K562 (cell line): ENCODE results near the gene SDS. TPM values are rescaled to one million over a fixed set of nuclear protein-coding genes. Genes with fewer than 3 reads are reported as not detected.
A peak's percentile ranks its signal among the peaks of the same experiment; 100 is the strongest.

Source experiments
- ATAC-seq: fragments of 200-7000 bp; cut with Tn5 transposase; 3 replicates; pipeline ENCODE4 v1.9.1; 2020; ENCODE audit warnings: moderate library complexity
- BruUV-seq: library from RNA; stranded (reverse); fragments of 400-500 nt; replicated peaks from 2 replicates; lab custom pipeline; 2021; lab: Mats Ljungman, UMichigan
- CTCF ChIA-PET: fragments of 300-600 bp; formaldehyde crosslinking; extraction: SDS; loops from one replicate; lab custom pipeline; 2021; ENCODE audit warnings: low intra/inter-chr PET ratio; lab: Yijun Ruan, JAX
- POLR2A ChIA-PET: fragments of 300-600, 350-650 bp; sonication (Branson Sonifier 250); formaldehyde crosslinking; extraction: SDS; loops from one replicate; lab custom pipeline; 2021; ENCODE audit warnings: antibody characterized with exemption, inconsistent platforms; lab: Yijun Ruan, JAX
- DNase-seq, 4 experiments: peaks; one replicate each; pipeline versions ENCODE4 v3.0.0 to v3.0.0-alpha.2; 2011 to 2018; ENCODE audit warnings: low spot score in 3 of 4, mixed read lengths in 3 of 4; ENCODE audit errors: extremely low read depth in 1 of 4
- FAIRE-seq: peaks from 2 replicates; lab custom pipeline; 2011; peaks lifted over from hg19 to GRCh38; lab: Jason Lieb, UNC
- H2AFZ ChIP-seq: 2 replicates; pipeline ENCODE4 v1.6.0; 2011; ENCODE audit warnings: low read depth, low read length, control low read depth, inconsistent platforms
- H3K27ac ChIP-seq: fragments of 200-600 bp; 3 replicates; pipeline ENCODE4 v1.8.0; 2011; ENCODE audit warnings: low read depth, mild to moderate bottlenecking, control low read depth, inconsistent platforms, low read length, moderate library complexity, mixed read lengths; ENCODE audit errors: extremely low read depth
- H3K27me3 ChIP-seq, 2 experiments: fragments of 300-600 bp in 1 of 2; 2 replicates in 1 of 2; 3 replicates in 1 of 2; pipeline versions ENCODE4 v1.6.0 to v1.8.0; 2011; ENCODE audit warnings: inconsistent platforms in 2 of 2, low read length in 2 of 2, mild to moderate bottlenecking in 1 of 2, mixed read lengths in 1 of 2, moderate library complexity in 1 of 2; ENCODE audit not compliant: control insufficient read depth in 2 of 2, insufficient read depth in 2 of 2
- H3K36me3 ChIP-seq: fragments of 300-600 bp; 3 replicates; pipeline ENCODE4 v1.8.0; 2011; ENCODE audit warnings: mild to moderate bottlenecking, low read length, inconsistent platforms; ENCODE audit not compliant: control insufficient read depth, insufficient read depth
- H3K4me1 ChIP-seq, 2 experiments: fragments of 200-600 bp in 1 of 2; replicated peaks in 1 of 2; 2 replicates in 1 of 2; 3 replicates in 1 of 2; pipeline versions ENCODE4 v1.5.1 to v1.8.0; 2011; ENCODE audit warnings: inconsistent platforms in 2 of 2, low read length in 2 of 2, mild to moderate bottlenecking in 1 of 2, mixed read lengths in 1 of 2, moderate library complexity in 1 of 2; ENCODE audit not compliant: control insufficient read depth in 2 of 2, insufficient read depth in 2 of 2
- H3K4me2 ChIP-seq: 2 replicates; pipeline ENCODE4 v1.6.1; 2011; ENCODE audit warnings: low read length, control low read depth, inconsistent platforms, mixed read lengths; ENCODE audit not compliant: insufficient read depth
- H3K4me3 ChIP-seq: fragments of 200-600 bp; sonication (generic), shearing (Covaris generic); 2 replicates; pipeline ENCODE4 v1.5.1; 2016; ENCODE audit warnings: control low read depth, inconsistent platforms
- H3K79me2 ChIP-seq: fragments of 200-600 bp; 3 replicates; pipeline ENCODE4 v1.8.0; 2011; ENCODE audit warnings: low read length, inconsistent platforms; ENCODE audit not compliant: control insufficient read depth, insufficient read depth
- H3K9ac ChIP-seq, 2 experiments: 2 replicates each; pipeline versions ENCODE4 v1.6.0 to v1.6.1; 2011; ENCODE audit warnings: low read depth in 2 of 2, low read length in 2 of 2, control low read depth in 1 of 2, inconsistent platforms in 1 of 2, mild to moderate bottlenecking in 1 of 2, mixed read lengths in 1 of 2; ENCODE audit not compliant: insufficient read depth in 1 of 2
- H3K9me1 ChIP-seq: one replicate; pipeline ENCODE4 v1.6.0; 2011; ENCODE audit warnings: inconsistent platforms, mild to moderate bottlenecking, low read length, moderate library complexity; ENCODE audit not compliant: control insufficient read depth, insufficient read depth
- H3K9me3 ChIP-seq: replicated peaks from 2 replicates; pipeline ENCODE4 v1.5.1; 2011; ENCODE audit warnings: low read depth, low read length, inconsistent platforms; ENCODE audit not compliant: control insufficient read depth, insufficient read depth
- H4K20me1 ChIP-seq: replicated peaks from 2 replicates; pipeline ENCODE4 v1.6.1; 2011; ENCODE audit warnings: low read length, inconsistent platforms, mixed read lengths; ENCODE audit not compliant: control insufficient read depth, insufficient read depth
- ADNP ChIP-seq: fragments of 200-800 bp; sonication (Bioruptor generic); IDR thresholded peaks from 2 replicates; pipeline ENCODE4 v1.6.1; 2016; ENCODE audit warnings: missing genetic modification characterization, missing compliant biosample characterization
- BCOR ChIP-seq: fragments of 450-650 bp; IDR thresholded peaks from 2 replicates; pipeline ENCODE4 v1.6.1; 2016
- ELF4 ChIP-seq: fragments of 450-650 bp; formaldehyde crosslinking; IDR thresholded peaks from 2 replicates; pipeline ENCODE4 v1.4.0; 2022; ENCODE audit warnings: missing genetic modification characterization
- GABPA ChIP-seq: fragments of 200-800 bp; sonication (Bioruptor generic); conservative IDR thresholded peaks from 2 replicates; pipeline ENCODE4 v1.6.1; 2016; ENCODE audit warnings: low read depth, missing genetic modification characterization, missing compliant biosample characterization
- LARP7 ChIP-seq: fragments of 450-650 bp; IDR thresholded peaks from 2 replicates; pipeline ENCODE4 v1.6.1; 2016
- PCBP2 ChIP-seq: fragments of 200-400 bp; formaldehyde crosslinking; IDR thresholded peaks from 2 replicates; pipeline ENCODE4 v1.6.1; 2018; ENCODE audit warnings: low read length, low read depth, mild to moderate bottlenecking, moderate library complexity; ENCODE audit not compliant: poor library complexity, severe bottlenecking
- RBBP5 ChIP-seq: fragments of 200-600 bp; sonication (generic); IDR thresholded peaks from 2 replicates; pipeline ENCODE4 v1.6.1; 2012; ENCODE audit warnings: borderline replicate concordance, mild to moderate bottlenecking, low read length, control low read depth, inconsistent platforms; ENCODE audit not compliant: insufficient read depth, poor library complexity, severe bottlenecking
- RBM25 ChIP-seq: fragments of 200-400 bp; formaldehyde crosslinking; IDR thresholded peaks from 2 replicates; pipeline ENCODE4 v1.6.1; 2018; ENCODE audit warnings: low read length, low read depth, moderate library complexity; ENCODE audit not compliant: severe bottlenecking
- SREBF1 ChIP-seq: fragments of 150-350 bp; IDR thresholded peaks from 2 replicates; pipeline ENCODE4 v1.6.1; 2014; ENCODE audit warnings: antibody characterized with exemption, low read depth, low read length, borderline replicate concordance
- TAF9B ChIP-seq: fragments of 450-650 bp; IDR thresholded peaks from 2 replicates; pipeline ENCODE4 v1.6.1; 2018; ENCODE audit warnings: mild to moderate bottlenecking; ENCODE audit not compliant: partially characterized antibody
- TAL1 ChIP-seq: fragments of 450-650 bp; IDR thresholded peaks from 2 replicates; pipeline ENCODE4 v1.6.1; 2016; ENCODE audit warnings: mild to moderate bottlenecking
- TCF7 ChIP-seq: sonication (generic); IDR thresholded peaks from 2 replicates; pipeline ENCODE4 v1.6.1; 2016; ENCODE audit warnings: antibody characterized with exemption, borderline replicate concordance
- THRB ChIP-seq: fragments of 450-650 bp; formaldehyde crosslinking; conservative IDR thresholded peaks from 2 replicates; pipeline ENCODE4 v1.4.0; 2022; ENCODE audit warnings: mild to moderate bottlenecking, missing genetic modification characterization
- TSC22D4 ChIP-seq: fragments of 450-650 bp; IDR thresholded peaks from 2 replicates; pipeline ENCODE4 v1.6.1; 2016; ENCODE audit warnings: missing genetic modification characterization, missing biosample characterization, control low read depth
- ZNF639 ChIP-seq, 2 experiments: fragments of 200-800 bp in 1 of 2; sonication (Bioruptor generic) in 1 of 2; sonication (generic) in 1 of 2; formaldehyde crosslinking in 1 of 2; IDR thresholded peaks in 1 of 2; conservative IDR thresholded peaks in 1 of 2; 2 replicates each; pipeline versions ENCODE4 v1.5.0 to v1.6.1; 2016 to 2020; ENCODE audit warnings: missing compliant biosample characterization in 1 of 2, missing genetic modification characterization in 1 of 2, missing genetic modification reagents in 1 of 2
- whole genome bisulfite sequencing: fragments of 100-300 bp; shearing (Covaris generic); methylation state at CpG from one replicate; pipeline ENCODE4 v1.1.6; 2016; ENCODE audit warnings: low coverage, mixed read lengths; ENCODE audit not compliant: insufficient coverage; ENCODE audit errors: missing lambda C conversion rate; 5-methylcytosine and 5-hydroxymethylcytosine counted together
- in situ Hi-C: fragments of 300-500 bp; cut with MboI; formaldehyde crosslinking; loops from 4 replicates; pipeline ENCODE4 v1.15.0; 2018; ENCODE audit warnings: inconsistent platforms, mixed read lengths
- intact Hi-C: fragments of 100-400 bp; cut with micrococcal nuclease; formaldehyde crosslinking; loops from 2 replicates; pipeline ENCODE4 v1.14.2; 2022
- polyA plus RNA-seq, 8 experiments: library from polyadenylated mRNA; depleted of rRNA in 4 of 8; stranded (reverse) in 5 of 8; unstranded in 3 of 8; fragments of >200 nt; fragmentation: Nextera tagmentation in 2 of 8; fragmentation: Illumina TruSeq in 1 of 8; extraction: Ambion mirVana in 2 of 8; extraction: Trizol in 1 of 8; gene quantifications; 2 replicates each; pipeline versions ENCODE4 v1.2.1 to v1.2.3, GENCODE V29; 2011 to 2014; ENCODE audit warnings: inconsistent platforms in 1 of 8, missing spikeins in 1 of 8
- total RNA-seq, 7 experiments: library from RNA; depleted of rRNA in 6 of 7; stranded (reverse); fragments of >200 nt in 6 of 7; fragmentation: Illumina TruSeq in 2 of 7; extraction: Trizol in 2 of 7; gene quantifications; 2 replicates each; pipeline versions ENCODE4 v1.2.1 to v1.2.3, GENCODE V29; 2011 to 2021; ENCODE audit warnings: low replicate concordance in 1 of 7
- TF ChIP-seq, protein P1 (sequence below), 2 experiments: IDR thresholded peaks; 2 replicates each; pipeline ENCODE4 v1.6.1; 2012; ENCODE audit warnings: improper control_type of control experiment in 2 of 2, low read depth in 2 of 2, low read length in 2 of 2, borderline replicate concordance in 1 of 2
- TF ChIP-seq, protein P2 (sequence below), 2 experiments: fragments of 450-650 bp; IDR thresholded peaks; 2 replicates each; pipeline ENCODE4 v1.6.1; 2016

Gene SDS
- total and polyA plus RNA-seq, 9 of the 15 experiments (the other 6 are each of a cell fraction or from before 2014, with no cell fraction given) = 0.07 to 1.1 (median 0.12) TPM; not detected in 1

- in situ Hi-C loops = no loop called here
These were observed 45.6 kb upstream of the SDS start for GRCh38 chr12:113449299-113449698.

More at GRCh38 chr12:113449299-113449698, 45.6 kb upstream of the SDS start:
- no peaks in the 10 kb centered on the region for H3K36me3 ChIP-seq
- ATAC-seq = no peak
- no peaks in the 10 kb centered on the region; the same call in 1 of the 2 replicates for H3K9me3 ChIP-seq
- no peak overlapping the region for H3K4me3 ChIP-seq
- H3K4me1 ChIP-seq = no peaks in the 10 kb centered on the region
- no peak for TF ChIP-seq LARP7
- no peak for TF ChIP-seq TAL1
- TF ChIP-seq ADNP = peak; percentile 69
- TF ChIP-seq PCBP2 = no peak
- no peak for TF ChIP-seq ZNF639 (CRISPR knock-in tag; conservative IDR thresholded peaks at IDR 0.05 in 1 of 2, IDR thresholded peaks at IDR 0.05 in 1 of 2)
- no peak for TF ChIP-seq SREBF1
- TF ChIP-seq GABPA (tag) = no peak
- TF ChIP-seq, protein P1, sequence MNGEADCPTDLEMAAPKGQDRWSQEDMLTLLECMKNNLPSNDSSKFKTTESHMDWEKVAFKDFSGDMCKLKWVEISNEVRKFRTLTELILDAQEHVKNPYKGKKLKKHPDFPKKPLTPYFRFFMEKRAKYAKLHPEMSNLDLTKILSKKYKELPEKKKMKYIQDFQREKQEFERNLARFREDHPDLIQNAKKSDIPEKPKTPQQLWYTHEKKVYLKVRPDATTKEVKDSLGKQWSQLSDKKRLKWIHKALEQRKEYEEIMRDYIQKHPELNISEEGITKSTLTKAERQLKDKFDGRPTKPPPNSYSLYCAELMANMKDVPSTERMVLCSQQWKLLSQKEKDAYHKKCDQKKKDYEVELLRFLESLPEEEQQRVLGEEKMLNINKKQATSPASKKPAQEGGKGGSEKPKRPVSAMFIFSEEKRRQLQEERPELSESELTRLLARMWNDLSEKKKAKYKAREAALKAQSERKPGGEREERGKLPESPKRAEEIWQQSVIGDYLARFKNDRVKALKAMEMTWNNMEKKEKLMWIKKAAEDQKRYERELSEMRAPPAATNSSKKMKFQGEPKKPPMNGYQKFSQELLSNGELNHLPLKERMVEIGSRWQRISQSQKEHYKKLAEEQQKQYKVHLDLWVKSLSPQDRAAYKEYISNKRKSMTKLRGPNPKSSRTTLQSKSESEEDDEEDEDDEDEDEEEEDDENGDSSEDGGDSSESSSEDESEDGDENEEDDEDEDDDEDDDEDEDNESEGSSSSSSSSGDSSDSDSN (IDR thresholded peaks at IDR 0.05; ENCODE audit: borderline replicate concordance in 1 of 2, low read depth in 2 of 2, low read length in 2 of 2) = no peak
- peak; percentile 85 for TF ChIP-seq RBM25
- no peak for TF ChIP-seq ELF4 (CRISPR knock-in tag)
- TF ChIP-seq, protein P2, sequence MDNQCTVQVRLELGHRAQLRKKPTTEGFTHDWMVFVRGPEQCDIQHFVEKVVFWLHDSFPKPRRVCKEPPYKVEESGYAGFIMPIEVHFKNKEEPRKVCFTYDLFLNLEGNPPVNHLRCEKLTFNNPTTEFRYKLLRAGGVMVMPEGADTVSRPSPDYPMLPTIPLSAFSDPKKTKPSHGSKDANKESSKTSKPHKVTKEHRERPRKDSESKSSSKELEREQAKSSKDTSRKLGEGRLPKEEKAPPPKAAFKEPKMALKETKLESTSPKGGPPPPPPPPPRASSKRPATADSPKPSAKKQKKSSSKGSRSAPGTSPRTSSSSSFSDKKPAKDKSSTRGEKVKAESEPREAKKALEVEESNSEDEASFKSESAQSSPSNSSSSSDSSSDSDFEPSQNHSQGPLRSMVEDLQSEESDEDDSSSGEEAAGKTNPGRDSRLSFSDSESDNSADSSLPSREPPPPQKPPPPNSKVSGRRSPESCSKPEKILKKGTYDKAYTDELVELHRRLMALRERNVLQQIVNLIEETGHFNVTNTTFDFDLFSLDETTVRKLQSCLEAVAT (IDR thresholded peaks at IDR 0.05) = no peak
- TF ChIP-seq BCOR = peak; percentile 57; the same call in 1 of the 2 replicates
- TF ChIP-seq TSC22D4 (tag) = no peak
- no peak for TF ChIP-seq TAF9B
- no peak for TF ChIP-seq TCF7
- no peak for TF ChIP-seq RBBP5
- no peak for TF ChIP-seq THRB
- no peaks in the 10 kb centered on the region for H4K20me1 ChIP-seq
- H3K4me2 ChIP-seq = no peak overlapping the region
- intact Hi-C loops = no loop called here
- no peak for FAIRE-seq
- ChIA-PET CTCF (no interaction called here), POLR2A (no interaction called here)
- no TSS peak for BruUV-seq
- H2AFZ ChIP-seq = no peak overlapping the region
- WGBS = 0% methylated on average over 2 of the region's 2 CpGs
- no peak for DNase-seq
- no peaks in the 10 kb centered on the region for H3K9me1 ChIP-seq
- no peak overlapping the region for H3K9ac ChIP-seq
- no peaks in the 10 kb centered on the region for H3K27me3 ChIP-seq
- no peaks in the 10 kb centered on the region for H3K79me2 ChIP-seq
- no peak overlapping the region for H3K27ac ChIP-seq
